NT2/D1 (cell line): ENCODE measurements around the gene ACADS.

ENCODE experiments used
- SUZ12 ChIP-seq: IDR thresholded peaks from 2 replicates; pipeline ENCODE4 v1.6.1; 2011; ENCODE audit not compliant: insufficient read length, insufficient read depth; ENCODE audit errors: extremely low read depth
- YY1 ChIP-seq: IDR thresholded peaks from 2 replicates; pipeline ENCODE4 v1.6.1; 2011; ENCODE audit not compliant: insufficient read length, insufficient read depth
- ZNF274 ChIP-seq: IDR thresholded peaks from 2 replicates; pipeline ENCODE4 v1.6.1; 2011; ENCODE audit warnings: mild to moderate bottlenecking, low read depth, low read length

- TF ChIP-seq SUZ12 (no peak), ZNF274 (no peak), YY1 (no peak)
Observed at GRCh38 chr12:120711411-120711810, 14.2 kb upstream of the ACADS start.
